MM.1S (cell line): ENCODE measurements around the gene CUEDC2.

ENCODE experiments used
- DNase-seq: peaks from one replicate; pipeline ENCODE4 v3.0.0-alpha.2; 2015
- H2AFZ ChIP-seq: fragments of 300-600 bp; sonication (generic); 2 replicates; pipeline ENCODE4 v1.6.0; 2016; ENCODE audit warnings: antibody characterized with exemption, low read length
- H3F3A ChIP-seq: fragments of 300-600 bp; sonication (generic); 2 replicates; pipeline ENCODE4 v1.6.1; 2016; ENCODE audit warnings: mild to moderate bottlenecking, antibody characterized with exemption, low read length, moderate library complexity, mixed read lengths; ENCODE audit not compliant: insufficient read depth
- H3K27ac ChIP-seq: fragments of 300-600 bp; sonication (generic); 2 replicates; pipeline ENCODE4 v1.5.1; 2016; ENCODE audit warnings: mild to moderate bottlenecking, low read length
- H3K27me3 ChIP-seq: fragments of 300-600 bp; sonication (generic); replicated peaks from 2 replicates; pipeline ENCODE4 v1.6.0; 2016; ENCODE audit warnings: low read length; ENCODE audit not compliant: insufficient read depth
- H3K36me3 ChIP-seq: fragments of 300-600 bp; sonication (generic); replicated peaks from 2 replicates; pipeline ENCODE4 v1.6.1; 2016; ENCODE audit warnings: mild to moderate bottlenecking, low read length, mixed read lengths; ENCODE audit not compliant: insufficient read depth
- H3K4me1 ChIP-seq: fragments of 300-600 bp; sonication (generic); 2 replicates; pipeline ENCODE4 v1.6.1; 2016; ENCODE audit warnings: low read length, mixed read lengths
- H3K4me2 ChIP-seq: fragments of 300-600 bp; sonication (generic); 2 replicates; pipeline ENCODE4 v1.6.0; 2016; ENCODE audit warnings: low read depth, low read length
- H3K4me3 ChIP-seq: fragments of 300-600 bp; sonication (generic); 2 replicates; pipeline ENCODE4 v1.5.1; 2016; ENCODE audit warnings: low read length, mixed read lengths
- H3K79me2 ChIP-seq: fragments of 300-600 bp; sonication (generic); 2 replicates; pipeline ENCODE4 v1.6.1; 2016; ENCODE audit warnings: mixed run types, low read length, mixed read lengths
- H3K9ac ChIP-seq: fragments of 300-600 bp; sonication (generic); 2 replicates; pipeline ENCODE4 v1.6.1; 2016; ENCODE audit warnings: low read length, mixed read lengths
- H3K9me2 ChIP-seq: fragments of 300-600 bp; sonication (generic); replicated peaks from 2 replicates; pipeline ENCODE4 v1.6.1; 2016; ENCODE audit warnings: mild to moderate bottlenecking, low read length, mixed read lengths; ENCODE audit not compliant: insufficient read depth
- H3K9me3 ChIP-seq: fragments of 300-600 bp; sonication (generic); replicated peaks from 2 replicates; pipeline ENCODE4 v1.6.1; 2016; ENCODE audit warnings: mild to moderate bottlenecking, low read length, mixed read lengths; ENCODE audit not compliant: insufficient read depth
- H4K20me1 ChIP-seq: fragments of 300-600 bp; sonication (generic); 2 replicates; pipeline ENCODE4 v1.6.1; 2016; ENCODE audit warnings: mild to moderate bottlenecking, low read length, moderate library complexity, mixed read lengths; ENCODE audit not compliant: insufficient read depth
- CTCF ChIP-seq: fragments of 300-600 bp; sonication (generic); IDR thresholded peaks from 2 replicates; pipeline ENCODE4 v1.5.1; 2016; ENCODE audit warnings: antibody characterized with exemption, low read length, mixed read lengths
- EZH2 ChIP-seq: fragments of 300-600 bp; sonication (generic); optimal IDR thresholded peaks from 2 replicates; pipeline ENCODE3; 2017; ENCODE audit warnings: low read depth, mild to moderate bottlenecking, antibody characterized with exemption, low read length, mixed read lengths
- EZH2phosphoT487 ChIP-seq: fragments of 300-600 bp; sonication (generic); IDR thresholded peaks from 2 replicates; pipeline ENCODE4 v1.6.1; 2018; ENCODE audit warnings: antibody characterized with exemption, low read length

The CUEDC2 gene

GRCh38 chr10:102451105-102451969, 19.0 kb upstream of the CUEDC2 start, which contains the start of gene C10orf95:
Gene C10orf95, minus strand, starts transcription at chr10:102451543. Its CDS starts 450 bp downstream, at chr10:102451093.
- Histone ChIP-seq H3F3A (peaks cover 3% of the 10 kb centered on the region; the same call in 1 of the 2 replicates), H2AFZ (peak within 1 kb of the TSS; percentile 71; the same call in 1 of the 2 replicates), H3K9me3 (no peaks in the 10 kb centered on the region), H3K79me2 (peaks cover 12% of the 10 kb centered on the region), H3K4me2 (peak within 1 kb of the TSS; percentile 74), H3K4me3 (peak within 1 kb of the TSS; percentile 70), H3K9ac (peak within 1 kb of the TSS; percentile 90), H3K27ac (no peak within 1 kb of the TSS; the same call in 1 of the 2 replicates), H4K20me1 (no peaks in the 10 kb centered on the region), H3K27me3 (no peaks in the 10 kb centered on the region), H3K36me3 (no peaks in the 10 kb centered on the region), H3K4me1 (peaks cover 9% of the 10 kb centered on the region), H3K9me2 (no peaks in the 10 kb centered on the region)
- DNase-seq, result no peak
- TF ChIP-seq CTCF (no peak), EZH2phosphoT487 (no peak), EZH2 (no peak)

- peak overlapping the region; percentile 74 for H3K4me2 ChIP-seq
- peak overlapping the region; percentile 90 for H3K9ac ChIP-seq
- no peaks in the 10 kb centered on the region for H3K36me3 ChIP-seq
- no peaks in the 10 kb centered on the region for H3K27me3 ChIP-seq
- H3K9me2 ChIP-seq, result no peaks in the 10 kb centered on the region
- H3K4me3 ChIP-seq, result peak overlapping the region; percentile 84
- no peaks in the 10 kb centered on the region for H4K20me1 ChIP-seq
- H3K27ac ChIP-seq, result peak overlapping the region; percentile 76
- H2AFZ ChIP-seq, result peak overlapping the region; percentile 71
- TF ChIP-seq CTCF, result no peak
- no peak for TF ChIP-seq EZH2
- no peak for TF ChIP-seq EZH2phosphoT487
- H3K79me2 ChIP-seq, result peaks cover 12% of the 10 kb centered on the region
- 0 out of 2 replicates have a peak, but pooled peaks cover 3% of the 10 kb centered on the region for H3F3A ChIP-seq
- peak; percentile 92 for DNase-seq
- no peaks in the 10 kb centered on the region for H3K9me3 ChIP-seq
- peaks cover 12% of the 10 kb centered on the region for H3K4me1 ChIP-seq
These were observed 18.2 kb upstream of the CUEDC2 start for GRCh38 chr10:102450374-102451104.

GRCh38 chr10:102450124-102450373, 17.7 kb upstream of the CUEDC2 start:
- Histone ChIP-seq H3K9me3 (no peaks in the 10 kb centered on the region), H3K4me3 (peak overlapping the region; percentile 84), H3K9ac (peak overlapping the region; percentile 90), H3K79me2 (peaks cover 12% of the 10 kb centered on the region), H3K27ac (peak overlapping the region; percentile 76), H3F3A (0 out of 2 replicates have a peak, but pooled peaks cover 3% of the 10 kb centered on the region), H3K4me1 (peaks cover 12% of the 10 kb centered on the region), H3K9me2 (no peaks in the 10 kb centered on the region), H3K36me3 (no peaks in the 10 kb centered on the region), H4K20me1 (no peaks in the 10 kb centered on the region), H3K4me2 (peak overlapping the region; percentile 63), H2AFZ (peak overlapping the region; percentile 59), H3K27me3 (no peaks in the 10 kb centered on the region)
- TF ChIP-seq CTCF, result no peak
- TF ChIP-seq EZH2phosphoT487, result no peak
- TF ChIP-seq EZH2, result no peak
- no peak for DNase-seq
